Measurements from ENCODE around the gene PPP2CA. TPM values are rescaled to one million over a fixed set of nuclear protein-coding genes. Genes with fewer than 3 reads are reported as not detected.

PPP2CA gene
- total RNA-seq, 1 experiment from 2014 or later: 184 TPM

DNA sequence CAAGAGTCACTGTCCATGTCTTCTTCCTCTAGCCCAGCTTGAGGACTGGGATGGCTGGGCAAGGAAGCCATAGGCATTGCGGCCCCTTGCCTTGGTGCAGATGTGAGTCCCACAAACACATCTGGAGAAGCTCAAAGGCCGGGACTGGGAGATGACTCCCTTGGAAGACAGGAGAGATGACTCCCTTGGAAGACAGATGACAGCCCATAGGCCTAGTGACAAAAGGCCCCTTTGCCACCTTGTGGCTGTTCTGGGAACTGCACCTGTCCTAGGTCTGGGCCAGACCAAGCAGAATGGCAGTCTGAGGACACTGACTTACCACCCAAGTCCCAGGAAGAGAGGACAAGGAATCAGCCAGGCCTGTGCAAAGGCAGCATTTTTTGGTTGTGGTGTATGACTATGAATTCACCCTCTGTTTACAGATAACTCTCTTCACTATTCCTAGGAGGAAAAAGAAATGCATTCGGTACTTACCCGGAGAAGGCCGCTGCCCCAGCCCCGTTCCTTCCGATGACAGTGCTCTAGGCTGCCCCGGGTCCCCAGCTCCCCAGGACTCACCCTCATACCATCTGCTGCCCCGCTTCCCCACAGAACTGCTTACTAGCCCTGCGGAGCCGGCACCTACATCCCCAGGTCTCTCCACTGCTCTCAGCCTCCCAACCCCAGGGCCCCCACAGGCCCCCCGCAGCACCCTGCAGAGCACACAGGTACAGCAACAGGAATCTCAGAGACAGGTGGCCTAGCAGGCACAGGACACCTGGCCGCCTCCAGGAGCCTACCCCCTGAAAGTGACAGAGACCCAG lies 79.9 kb downstream of the PPP2CA start:
- no peaks in the 10 kb centered on the region for H3K9me3 ChIP-seq (ENCODE audit: control insufficient read depth, insufficient read depth, low read depth, low read length)
- ChIA-PET CTCF (interaction anchor here (1.3 to 2.2 kb wide), 2 partner anchors 106 kb away, joined by 3 to 14 read pairs; no protein-coding TSS in a partner anchor), POLR2A (no interaction called here)
- peaks cover 4% of the 10 kb centered on the region; the same call in 1 of the 2 replicates for H3K36me3 ChIP-seq (ENCODE audit: control insufficient read depth, insufficient read depth, low read length)
- no peaks in the 10 kb centered on the region for H3K27me3 ChIP-seq (ENCODE audit: control insufficient read depth, insufficient read depth, low read length)
- TF ChIP-seq, protein P1, sequence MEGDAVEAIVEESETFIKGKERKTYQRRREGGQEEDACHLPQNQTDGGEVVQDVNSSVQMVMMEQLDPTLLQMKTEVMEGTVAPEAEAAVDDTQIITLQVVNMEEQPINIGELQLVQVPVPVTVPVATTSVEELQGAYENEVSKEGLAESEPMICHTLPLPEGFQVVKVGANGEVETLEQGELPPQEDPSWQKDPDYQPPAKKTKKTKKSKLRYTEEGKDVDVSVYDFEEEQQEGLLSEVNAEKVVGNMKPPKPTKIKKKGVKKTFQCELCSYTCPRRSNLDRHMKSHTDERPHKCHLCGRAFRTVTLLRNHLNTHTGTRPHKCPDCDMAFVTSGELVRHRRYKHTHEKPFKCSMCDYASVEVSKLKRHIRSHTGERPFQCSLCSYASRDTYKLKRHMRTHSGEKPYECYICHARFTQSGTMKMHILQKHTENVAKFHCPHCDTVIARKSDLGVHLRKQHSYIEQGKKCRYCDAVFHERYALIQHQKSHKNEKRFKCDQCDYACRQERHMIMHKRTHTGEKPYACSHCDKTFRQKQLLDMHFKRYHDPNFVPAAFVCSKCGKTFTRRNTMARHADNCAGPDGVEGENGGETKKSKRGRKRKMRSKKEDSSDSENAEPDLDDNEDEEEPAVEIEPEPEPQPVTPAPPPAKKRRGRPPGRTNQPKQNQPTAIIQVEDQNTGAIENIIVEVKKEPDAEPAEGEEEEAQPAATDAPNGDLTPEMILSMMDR (IDR thresholded peaks at IDR 0.05): peak; percentile 90
- no peak for TF ChIP-seq TCF7L2 (IDR thresholded peaks at IDR 0.05; ENCODE audit: low read depth, low read length)
- no peak overlapping the region for H3K4me3 ChIP-seq (ENCODE audit: low read depth in 2 of 2, low read length in 2 of 2)
- DNase-seq (ENCODE audit: low read depth, low spot score) (peak; percentile 69), ATAC-seq (peak; percentile 88)
- intact Hi-C loops (cut with micrococcal nuclease; ENCODE audit: unreplicated experiment): no loop called here
- H3K4me1 ChIP-seq (ENCODE audit: control insufficient read depth, insufficient read depth, low read length): peaks cover 6% of the 10 kb centered on the region
- in situ Hi-C loops (cut with HindIII; ENCODE audit: low pct_unique_long_range_greater_than_20kb, low sequenced_read_pairs): no loop called here
- BruUV-seq (replicated peaks): no TSS peak
- no peak overlapping the region for H3K27ac ChIP-seq (ENCODE audit: low read length)

DNA sequence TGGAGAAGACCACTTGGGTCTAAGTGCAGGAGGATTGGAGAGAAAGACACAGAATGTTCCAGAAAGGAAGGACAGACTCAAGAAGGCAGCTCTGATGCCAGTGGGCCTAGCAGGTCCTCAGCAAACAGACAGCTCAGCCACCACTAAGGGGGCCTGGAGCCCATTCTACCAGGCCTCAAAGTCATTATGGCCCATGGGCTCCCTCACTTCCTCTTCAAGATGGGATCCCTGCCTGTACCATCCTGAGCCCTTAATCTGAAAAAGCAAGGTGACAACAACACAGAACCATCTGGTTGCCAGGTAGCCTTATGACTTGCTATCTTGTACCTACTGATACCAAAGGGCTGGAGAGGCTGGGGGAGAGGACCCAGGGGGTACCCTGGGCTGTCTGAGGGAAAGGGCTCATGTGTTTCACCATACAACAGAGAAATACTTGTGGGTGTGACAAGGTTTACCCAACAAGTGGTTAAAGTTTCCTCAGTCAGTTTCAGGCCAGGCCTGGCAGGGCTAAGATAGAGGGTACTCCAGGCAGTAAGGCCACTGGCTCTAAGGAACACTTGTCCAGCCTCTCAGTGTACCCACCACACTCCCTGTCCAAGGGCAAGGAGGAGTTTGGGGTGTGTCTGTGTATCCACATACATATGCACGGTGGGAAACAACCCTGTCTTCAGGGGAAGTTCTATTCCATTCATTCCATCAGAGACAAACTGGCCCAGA lies 80.7 kb downstream of the PPP2CA start:
- no TSS peak for BruUV-seq (replicated peaks)

More for the DNA sequence above, 80.7 kb downstream of the PPP2CA start:
- peaks cover 2% of the 10 kb centered on the region; the same call in 1 of the 2 replicates for H3K36me3 ChIP-seq (ENCODE audit: control insufficient read depth, insufficient read depth, low read length)
- no peak overlapping the region for H3K4me3 ChIP-seq (ENCODE audit: low read depth in 2 of 2, low read length in 2 of 2)
- CTCF ChIA-PET: interaction anchor here (1.3 kb wide), 1 partner anchor 106 kb away, joined by 3 read pairs; no protein-coding TSS in a partner anchor
- POLR2A ChIA-PET: no interaction called here
- in situ Hi-C loops (cut with HindIII; ENCODE audit: low pct_unique_long_range_greater_than_20kb, low sequenced_read_pairs): no loop called here
- TF ChIP-seq, protein P1 (IDR thresholded peaks at IDR 0.05): no peak
- TF ChIP-seq, protein P2, sequence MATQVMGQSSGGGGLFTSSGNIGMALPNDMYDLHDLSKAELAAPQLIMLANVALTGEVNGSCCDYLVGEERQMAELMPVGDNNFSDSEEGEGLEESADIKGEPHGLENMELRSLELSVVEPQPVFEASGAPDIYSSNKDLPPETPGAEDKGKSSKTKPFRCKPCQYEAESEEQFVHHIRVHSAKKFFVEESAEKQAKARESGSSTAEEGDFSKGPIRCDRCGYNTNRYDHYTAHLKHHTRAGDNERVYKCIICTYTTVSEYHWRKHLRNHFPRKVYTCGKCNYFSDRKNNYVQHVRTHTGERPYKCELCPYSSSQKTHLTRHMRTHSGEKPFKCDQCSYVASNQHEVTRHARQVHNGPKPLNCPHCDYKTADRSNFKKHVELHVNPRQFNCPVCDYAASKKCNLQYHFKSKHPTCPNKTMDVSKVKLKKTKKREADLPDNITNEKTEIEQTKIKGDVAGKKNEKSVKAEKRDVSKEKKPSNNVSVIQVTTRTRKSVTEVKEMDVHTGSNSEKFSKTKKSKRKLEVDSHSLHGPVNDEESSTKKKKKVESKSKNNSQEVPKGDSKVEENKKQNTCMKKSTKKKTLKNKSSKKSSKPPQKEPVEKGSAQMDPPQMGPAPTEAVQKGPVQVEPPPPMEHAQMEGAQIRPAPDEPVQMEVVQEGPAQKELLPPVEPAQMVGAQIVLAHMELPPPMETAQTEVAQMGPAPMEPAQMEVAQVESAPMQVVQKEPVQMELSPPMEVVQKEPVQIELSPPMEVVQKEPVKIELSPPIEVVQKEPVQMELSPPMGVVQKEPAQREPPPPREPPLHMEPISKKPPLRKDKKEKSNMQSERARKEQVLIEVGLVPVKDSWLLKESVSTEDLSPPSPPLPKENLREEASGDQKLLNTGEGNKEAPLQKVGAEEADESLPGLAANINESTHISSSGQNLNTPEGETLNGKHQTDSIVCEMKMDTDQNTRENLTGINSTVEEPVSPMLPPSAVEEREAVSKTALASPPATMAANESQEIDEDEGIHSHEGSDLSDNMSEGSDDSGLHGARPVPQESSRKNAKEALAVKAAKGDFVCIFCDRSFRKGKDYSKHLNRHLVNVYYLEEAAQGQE (IDR thresholded peaks at IDR 0.05; ENCODE audit: insufficient read depth in 1 of 2, low read depth in 2 of 2, low read length in 1 of 2): no peak
- no peak for TF ChIP-seq POLR2AphosphoS5 (IDR thresholded peaks at IDR 0.05; ENCODE audit: low read depth, low read length)
- no peak for TF ChIP-seq TCF7L2 (IDR thresholded peaks at IDR 0.05; ENCODE audit: low read depth, low read length)
- no peak for TF ChIP-seq SIN3A (IDR thresholded peaks at IDR 0.05; ENCODE audit: borderline replicate concordance, insufficient read depth, low read depth, low read length)
- H3K27ac ChIP-seq (ENCODE audit: low read length): no peak overlapping the region
- ATAC-seq (no peak), DNase-seq (ENCODE audit: low read depth, low spot score) (no peak)
- H3K4me1 ChIP-seq (ENCODE audit: control insufficient read depth, insufficient read depth, low read length): peaks cover 13% of the 10 kb centered on the region
- H3K27me3 ChIP-seq (ENCODE audit: control insufficient read depth, insufficient read depth, low read length): no peaks in the 10 kb centered on the region
- H3K9me3 ChIP-seq (ENCODE audit: control insufficient read depth, insufficient read depth, low read depth, low read length): no peaks in the 10 kb centered on the region
- intact Hi-C loops (cut with micrococcal nuclease; ENCODE audit: unreplicated experiment): no loop called here

Small RNAs within 50 kb of the gene (microRNA-seq; reads per million reads assigned to microRNA genes)
- not detected for gene MIR3661 (ENCODE audit: unreplicated experiment)

Other genes starting within 250 kb of the PPP2CA start
- 395 TPM for gene VDAC1, start 221.1 kb downstream of the PPP2CA start, total RNA-seq (2021; ENCODE audit: unreplicated experiment)
- gene TCF7, start 111.4 kb downstream of the PPP2CA start, total RNA-seq (2021; ENCODE audit: unreplicated experiment): 24.0 TPM
- 301 TPM for gene SKP1, start 49.1 kb downstream of the PPP2CA start, total RNA-seq (2021; ENCODE audit: unreplicated experiment)
- gene CDKL3, start 141.1 kb upstream of the PPP2CA start, total RNA-seq (2021; ENCODE audit: unreplicated experiment): 2.5 TPM
- 97.8 TPM for gene UBE2B, start 145.5 kb upstream of the PPP2CA start, total RNA-seq (2021; ENCODE audit: unreplicated experiment)
- 43.6 TPM for gene CDKN2AIPNL, start 185.8 kb upstream of the PPP2CA start, total RNA-seq (2021; ENCODE audit: unreplicated experiment)